Activated CD4-positive, alpha-beta T cell treated with anti-CD3 and anti-CD28 coated beads, Interleukin-2, Interleukin-6, amounts not matched to agents 100 ng/mL and 50 ng/mL, durations not matched to agents 16 hours and 8 hours (primary cell): Measurements from ENCODE around the gene CRYAB.
"Not testable (repeated sequence)": the region's sequence is repeated elsewhere in the genome, so short reads cannot be mapped to it uniquely, and the experiment has no call there.

Experiments
- DNase-seq: peaks from one replicate; pipeline ENCODE4 v3.0.0-alpha.2; 2020

The CRYAB gene

DNA sequence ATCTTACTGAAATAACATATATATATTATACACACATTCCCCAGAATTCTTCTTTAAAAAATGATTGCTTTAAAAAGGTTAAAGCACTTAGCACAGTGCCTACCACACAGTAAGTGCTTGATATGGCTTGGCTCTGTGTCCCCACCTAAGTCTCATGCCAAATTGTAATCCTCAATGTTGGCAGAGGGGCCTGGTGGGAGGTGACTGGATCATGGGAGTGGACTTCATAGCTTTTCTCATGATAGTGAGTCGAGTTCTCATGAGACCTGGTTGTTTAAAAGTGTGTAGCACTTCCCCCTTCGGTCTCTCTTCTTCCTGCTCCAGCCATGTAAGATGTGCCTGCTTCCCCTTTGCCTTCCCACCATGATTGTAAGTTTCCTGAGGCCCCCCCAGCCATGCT is 6.2 kb downstream of the CRYAB start:
- DNase-seq, result no peak

DNA sequence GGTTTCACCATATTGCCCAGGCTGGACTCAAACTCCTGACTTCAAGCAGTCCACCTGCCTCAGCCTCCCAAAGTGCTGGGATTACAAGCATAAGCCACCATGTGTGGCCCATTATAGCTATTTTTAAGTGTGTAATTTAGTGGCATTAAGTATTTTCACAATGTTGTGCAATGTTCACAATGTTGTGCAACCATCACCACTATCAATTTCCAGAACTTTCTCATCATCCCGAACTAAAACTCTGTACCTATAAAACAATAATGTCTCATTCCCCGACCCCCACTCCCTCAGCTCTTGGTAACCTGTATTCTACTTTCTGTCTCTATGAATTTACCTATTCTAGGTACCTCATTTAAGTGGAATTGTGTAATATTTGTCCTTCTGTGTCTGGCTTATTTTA is 24.7 kb downstream of the CRYAB start:
- DNase-seq, result no peak

DNA sequence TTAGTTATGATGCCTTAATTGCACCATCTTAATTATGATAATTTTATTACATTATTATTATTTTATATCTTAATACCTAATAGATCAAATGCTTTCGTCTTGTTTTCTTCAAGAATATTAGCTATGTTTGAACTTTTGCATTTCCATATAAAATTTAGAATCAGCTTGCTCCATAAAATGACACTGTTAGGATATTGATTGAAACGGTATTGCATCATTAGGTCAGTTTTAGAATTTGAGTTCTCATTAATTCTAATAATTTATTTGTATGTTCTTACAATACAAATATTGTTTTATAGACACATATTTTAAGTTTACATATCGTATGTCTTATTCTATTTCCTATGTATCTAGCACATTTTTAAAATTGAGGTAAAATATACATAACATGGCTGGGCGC is 25.5 kb downstream of the CRYAB start:
- no peak for DNase-seq

- DNase-seq, result not testable (repeated sequence)
These were observed 26.5 kb downstream of the CRYAB start for GRCh38 chr11:111885053-111885452.

- DNase-seq, result no peak
These were observed 29.4 kb downstream of the CRYAB start for GRCh38 chr11:111882202-111882601.

- DNase-seq, result no peak
These were observed 32.0 kb downstream of the CRYAB start for GRCh38 chr11:111879637-111879960.

- peak; percentile 97 for DNase-seq
These were observed 32.5 kb downstream of the CRYAB start, which contains the start of the genes CFAP68 and FDXACB1 for GRCh38 chr11:111878849-111879636. CFAP68 (plus strand) TSS chr11:111879541; CDS start chr11:111879561, 20 bp downstream. FDXACB1 (minus strand) TSS chr11:111879165; CDS start chr11:111879132, 33 bp downstream.

DNA sequence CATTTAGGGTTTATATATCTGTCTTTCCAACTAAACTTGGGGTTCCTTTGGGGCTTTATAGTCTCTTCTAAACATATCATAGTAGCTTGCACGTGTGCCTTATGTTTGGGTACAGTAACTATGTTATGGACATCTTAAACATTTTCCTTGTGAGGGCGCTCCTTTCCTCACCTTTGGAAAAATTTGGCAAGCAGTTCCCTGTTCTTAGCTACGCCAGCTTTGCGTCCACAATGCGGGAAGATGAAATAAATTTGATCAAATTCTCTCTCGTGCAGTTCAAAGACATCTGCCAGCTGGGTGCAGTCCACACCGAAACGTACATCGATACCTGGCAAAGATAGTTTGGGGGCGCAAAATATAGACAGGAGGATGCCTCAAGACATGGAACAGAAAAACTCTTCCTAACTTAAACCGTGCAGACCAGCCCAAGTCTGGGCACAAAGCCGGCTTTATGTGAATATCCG is 33.2 kb downstream of the CRYAB start:
- no peak for DNase-seq

GRCh38 chr11:111871693-111872161 is 39.8 kb downstream of the CRYAB start:
- no peak for DNase-seq

- DNase-seq, result peak; percentile 91
These were observed 40.5 kb downstream of the CRYAB start, which contains the start of gene ALG9 for GRCh38 chr11:111870886-111871692. ALG9 (minus strand) TSS chr11:111871581; CDS start chr11:111871482, 99 bp downstream.

- peak; percentile 10 for DNase-seq
These were observed 41.1 kb downstream of the CRYAB start for GRCh38 chr11:111870522-111870885.

DNA sequence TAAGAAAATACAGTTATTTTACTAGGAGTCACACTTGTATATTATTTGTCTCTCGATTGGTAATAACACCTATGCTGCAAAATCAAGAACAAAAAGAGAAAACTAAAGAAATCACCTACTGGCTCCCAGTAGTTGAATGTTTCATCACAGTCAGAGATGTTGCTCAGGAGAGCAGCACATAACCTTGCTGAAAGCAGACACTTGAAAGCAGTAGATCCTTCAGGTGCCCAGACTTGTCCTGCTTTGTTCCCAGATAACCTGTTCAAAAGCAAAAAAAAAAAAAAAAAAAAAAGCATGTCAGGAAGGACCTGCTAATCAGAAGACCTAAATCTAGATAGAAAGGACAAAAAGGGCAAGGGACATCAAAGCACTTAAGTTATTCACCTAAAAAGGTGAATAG is 41.5 kb downstream of the CRYAB start:
- DNase-seq, result no peak

GRCh38 chr11:111860257-111860656 is 51.3 kb downstream of the CRYAB start:
- DNase-seq, result no peak
